Ramos (cell line): ENCODE measurements around the gene CIBAR2.
"Not testable (repeated sequence)": the region's sequence is repeated elsewhere in the genome, so short reads cannot be mapped to it uniquely, and the experiment has no call there.

Experiments
- in situ Hi-C: fragments of 300-500 bp; cut with MboI; formaldehyde crosslinking; loops from one replicate; pipeline ENCODE4 v1.14.3; 2022; ENCODE audit warnings: low sequenced_read_pairs; ENCODE audit not compliant: unreplicated experiment

The CIBAR2 gene

DNA sequence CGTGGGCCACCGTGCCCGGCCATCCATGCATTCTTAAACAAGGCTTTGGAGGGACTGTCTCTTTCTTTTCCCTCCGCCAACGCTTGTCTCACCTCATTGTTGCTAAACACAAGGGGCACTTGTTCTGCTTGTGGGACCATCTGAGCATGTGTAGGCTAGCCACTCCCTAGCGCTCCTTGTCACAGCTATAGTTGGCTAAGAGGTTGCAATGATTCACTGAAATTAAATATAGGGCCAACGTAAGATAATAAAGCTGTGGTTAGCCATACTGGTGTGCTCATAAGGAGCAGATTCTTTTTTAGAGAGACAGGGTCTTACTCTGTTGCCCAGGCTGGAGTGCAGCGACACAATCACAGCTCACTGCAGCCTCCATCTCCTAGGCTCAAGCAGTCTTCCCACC, 43.5 kb downstream of the CIBAR2 start:
- in situ Hi-C loops: no loop called here

DNA sequence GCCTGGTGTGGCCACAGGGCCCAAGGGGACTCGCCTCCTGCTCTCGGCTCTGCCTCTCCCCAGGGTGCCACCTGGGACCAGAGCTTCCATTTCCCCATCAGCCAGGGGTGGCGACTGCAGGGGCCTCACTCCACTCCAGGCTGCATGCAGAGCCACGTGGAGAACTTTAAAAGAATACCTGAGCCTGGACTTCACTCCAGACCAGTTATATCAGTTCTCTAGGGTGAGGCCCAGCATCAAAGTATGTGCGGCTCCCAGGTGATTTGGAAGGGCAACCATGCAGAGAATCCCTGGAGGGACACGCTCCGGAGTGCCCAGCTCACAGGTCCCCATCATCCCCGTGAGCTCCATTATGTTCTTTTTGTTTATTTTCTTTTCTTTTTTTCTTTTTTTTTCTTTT, 44.8 kb downstream of the CIBAR2 start:
- in situ Hi-C loops: no loop called here

DNA sequence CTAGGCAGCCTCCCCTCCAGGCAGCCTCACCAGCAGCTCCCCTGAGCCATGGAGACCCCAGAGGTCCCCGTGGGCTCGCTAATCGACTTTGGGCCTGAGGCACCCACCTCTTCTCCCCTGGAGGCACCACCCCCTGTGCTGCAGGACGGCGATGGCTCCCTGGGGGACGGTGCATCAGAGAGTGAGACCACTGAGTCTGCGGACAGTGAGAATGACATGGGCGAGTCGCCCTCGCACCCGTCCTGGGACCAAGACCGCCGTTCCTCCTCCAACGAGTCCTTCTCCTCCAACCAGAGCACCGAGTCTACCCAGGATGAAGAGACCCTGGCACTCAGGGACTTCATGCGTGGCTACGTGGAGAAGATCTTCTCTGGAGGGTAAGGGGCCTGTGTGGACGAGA, 45.2 kb downstream of the CIBAR2 start:
- in situ Hi-C loops: no loop called here

DNA sequence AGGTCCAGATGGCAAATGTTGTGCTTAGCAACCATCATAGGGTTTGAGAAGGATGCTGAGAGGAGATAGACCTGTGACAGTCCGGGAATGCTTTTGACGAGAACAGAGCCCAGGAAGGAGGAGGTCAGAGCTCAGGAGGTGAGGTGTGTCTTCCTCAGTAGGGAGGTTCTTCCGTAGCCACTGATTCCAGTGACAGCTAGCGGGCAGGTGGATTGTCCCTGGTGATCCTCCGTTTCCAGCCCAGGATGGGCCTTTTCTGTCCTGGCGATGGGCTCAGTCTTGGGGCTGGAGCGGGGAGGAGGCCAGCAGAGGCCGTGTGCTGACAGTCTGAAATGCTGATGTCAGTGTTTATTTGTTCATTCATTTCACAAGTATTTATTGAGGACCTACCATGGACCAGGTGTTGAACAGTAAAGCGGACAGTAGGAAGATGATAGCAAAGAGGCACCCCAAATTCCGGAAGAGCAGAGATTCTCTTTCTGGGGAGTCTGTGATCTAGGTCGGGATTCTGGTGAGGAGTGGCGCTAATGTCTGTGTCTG, 45.9 kb downstream of the CIBAR2 start:
- in situ Hi-C loops: no loop called here

DNA sequence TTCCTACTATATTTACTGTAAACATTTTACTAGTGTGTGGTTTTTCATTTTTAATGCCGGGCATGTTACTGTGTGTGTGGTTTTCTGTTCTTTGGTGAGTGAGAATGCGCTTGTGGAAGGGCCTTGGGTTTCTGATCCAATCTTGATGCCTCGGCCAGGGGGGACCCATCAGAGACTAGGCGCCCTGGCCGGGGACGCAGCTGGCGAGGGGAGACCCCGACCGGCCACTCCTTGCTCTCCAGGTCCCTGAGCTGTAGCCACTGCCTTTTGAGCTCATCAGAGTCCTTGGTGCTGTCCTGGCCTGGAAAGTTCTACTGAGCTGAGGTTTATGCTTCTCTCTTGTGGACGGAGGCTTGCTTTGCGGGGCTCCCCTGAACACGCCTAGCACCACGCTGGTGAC, 47.2 kb downstream of the CIBAR2 start:
- in situ Hi-C loops: no loop called here

DNA sequence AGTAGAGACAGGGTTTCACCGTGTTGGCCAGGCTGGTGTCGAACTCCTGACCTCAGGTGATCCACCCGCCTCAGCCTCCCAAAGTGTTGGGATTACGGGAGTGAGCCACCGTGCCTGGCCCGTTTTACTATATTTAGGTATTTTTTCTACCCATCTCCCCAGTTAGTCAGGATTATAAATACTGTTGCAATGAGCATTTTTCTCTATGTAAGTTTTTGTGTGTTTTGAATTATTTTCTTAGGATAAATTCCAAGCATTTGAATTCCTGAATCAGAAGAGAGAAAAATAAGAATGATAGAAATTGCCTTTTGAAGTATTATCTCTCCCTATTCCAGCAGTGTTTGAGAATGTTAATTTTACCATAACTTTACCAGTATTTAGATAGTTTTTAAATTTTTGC, 48.1 kb downstream of the CIBAR2 start:
- in situ Hi-C loops: no loop called here

DNA sequence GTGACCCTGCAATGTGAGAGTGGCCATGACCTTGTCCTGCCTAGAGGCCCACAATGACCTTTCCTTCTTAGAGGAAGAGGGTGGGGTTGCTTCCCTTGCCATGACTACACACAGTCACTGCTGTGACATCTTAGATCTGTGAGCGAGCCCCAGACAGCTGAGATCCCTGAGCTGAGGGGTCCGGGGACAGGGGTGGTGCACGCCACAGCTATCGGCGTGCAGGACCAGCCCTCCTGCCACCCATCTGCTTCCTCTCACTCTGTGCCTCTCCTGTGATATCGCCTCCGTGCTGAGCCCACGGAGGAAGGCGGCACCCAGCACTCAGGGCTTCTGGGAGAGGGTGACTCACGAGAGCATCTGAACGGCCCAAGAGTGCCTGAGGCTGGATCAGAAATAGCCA, 49.4 kb downstream of the CIBAR2 start:
- in situ Hi-C loops: no loop called here

DNA sequence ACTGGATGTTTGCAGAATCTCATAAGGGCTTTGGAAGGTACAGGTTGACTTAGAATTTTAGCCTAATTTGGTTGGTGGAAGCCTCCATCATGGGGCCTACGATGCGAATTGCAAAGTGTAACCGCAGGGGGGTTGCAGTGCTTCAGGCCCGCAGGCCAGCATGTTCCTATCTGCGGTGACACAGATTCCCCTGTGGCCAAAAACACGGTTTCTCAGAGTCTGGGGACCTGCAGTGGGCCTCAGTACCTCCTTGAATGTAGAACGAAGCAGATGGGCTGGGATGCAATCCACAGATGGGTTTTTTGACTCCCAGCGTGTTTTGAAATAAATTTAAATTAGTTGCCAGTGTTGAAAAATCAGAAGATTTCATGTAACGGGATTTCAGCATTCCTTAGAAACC, 49.9 kb downstream of the CIBAR2 start:
- in situ Hi-C loops: no loop called here

DNA sequence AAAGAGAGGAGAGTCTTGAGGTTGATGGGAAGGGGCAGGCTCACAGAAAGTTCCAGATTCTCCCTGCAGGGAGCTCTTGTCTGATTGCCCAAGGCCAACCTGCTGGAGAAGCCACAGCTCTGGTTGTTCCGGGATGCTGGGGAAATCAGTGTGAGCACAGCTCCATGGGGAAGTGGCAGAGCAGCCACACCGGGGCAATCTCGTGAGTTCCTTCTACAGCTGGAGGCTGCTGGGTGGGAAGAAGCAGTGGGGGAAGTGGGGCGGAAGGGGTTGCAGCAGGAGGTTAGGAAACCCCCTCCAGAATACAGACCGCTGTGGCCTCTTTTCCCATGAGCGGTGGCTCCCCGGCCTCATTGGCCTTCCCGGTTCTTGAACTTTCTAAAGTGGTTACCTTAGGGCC, 50.7 kb downstream of the CIBAR2 start:
- in situ Hi-C loops: no loop called here

DNA sequence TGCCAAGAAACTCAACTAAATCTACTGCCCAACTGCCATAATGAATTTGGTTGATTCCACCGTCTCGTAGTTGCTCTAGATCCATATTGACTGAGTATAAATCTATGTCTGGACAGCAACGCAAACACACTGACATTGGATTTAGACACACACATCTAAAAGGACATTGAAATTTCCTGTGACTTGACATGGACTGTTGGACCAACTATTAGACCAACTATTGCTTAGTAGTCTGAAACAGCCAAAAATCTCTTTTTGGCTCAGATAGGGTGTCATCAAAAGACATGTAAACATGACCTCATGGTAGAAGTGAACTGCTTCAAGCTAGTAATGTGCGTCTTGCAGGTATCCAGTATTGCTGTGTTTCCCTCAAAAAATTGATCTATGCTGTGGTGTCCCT, 53.4 kb downstream of the CIBAR2 start:
- in situ Hi-C loops: no loop called here

DNA sequence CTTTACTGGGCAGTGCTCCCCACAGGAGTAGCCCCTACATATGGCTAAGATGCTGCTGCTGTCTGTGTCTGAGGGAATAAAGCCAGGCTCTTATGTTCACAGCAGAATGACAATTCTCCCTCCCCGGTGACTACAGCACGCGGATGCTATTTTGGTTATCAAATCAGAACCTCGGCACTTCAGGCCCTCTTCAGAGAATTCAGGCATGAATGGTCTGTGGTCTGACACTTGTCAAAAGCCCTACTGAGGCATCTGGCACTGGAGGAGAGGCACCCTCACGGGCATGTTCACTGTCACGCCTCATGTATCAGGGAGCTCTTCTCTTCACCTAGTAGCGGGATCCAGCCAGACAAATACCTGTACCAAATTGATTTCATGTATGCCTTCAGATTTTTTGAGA, 54.3 kb downstream of the CIBAR2 start:
- in situ Hi-C loops: no loop called here

DNA sequence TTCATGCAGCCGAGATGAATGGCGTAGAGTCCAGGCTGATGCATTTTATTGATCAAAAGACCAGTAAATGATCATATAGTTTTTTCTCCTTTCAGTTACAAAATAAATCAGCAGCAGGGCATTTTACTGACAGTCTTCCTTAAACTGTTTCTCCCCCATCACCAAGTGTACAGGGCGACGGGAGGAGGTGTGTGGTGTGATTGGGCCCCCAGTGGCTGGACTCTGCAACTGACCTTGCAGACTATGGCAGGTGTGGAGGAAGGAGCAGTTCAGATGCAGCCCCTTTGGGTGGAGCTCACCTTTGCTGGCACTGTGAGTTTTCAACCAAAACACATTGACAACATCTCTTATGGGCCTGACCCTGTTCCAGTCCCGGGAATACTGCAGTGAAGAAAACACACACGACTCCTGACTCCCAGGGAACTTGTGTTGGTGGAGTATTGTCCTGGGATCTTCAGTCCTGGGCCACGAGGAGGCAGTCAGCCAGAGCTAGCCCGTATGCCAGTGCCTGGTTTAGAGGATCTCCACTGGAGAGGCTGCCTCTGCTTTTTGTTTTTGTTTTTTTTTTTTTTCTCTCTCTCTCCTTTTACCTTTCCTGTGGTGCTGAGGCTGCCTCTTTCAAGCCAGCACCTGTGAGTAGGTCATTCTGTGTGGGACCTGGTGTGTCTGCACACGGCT, 54.9 kb downstream of the CIBAR2 start:
- in situ Hi-C loops: no loop called here

DNA sequence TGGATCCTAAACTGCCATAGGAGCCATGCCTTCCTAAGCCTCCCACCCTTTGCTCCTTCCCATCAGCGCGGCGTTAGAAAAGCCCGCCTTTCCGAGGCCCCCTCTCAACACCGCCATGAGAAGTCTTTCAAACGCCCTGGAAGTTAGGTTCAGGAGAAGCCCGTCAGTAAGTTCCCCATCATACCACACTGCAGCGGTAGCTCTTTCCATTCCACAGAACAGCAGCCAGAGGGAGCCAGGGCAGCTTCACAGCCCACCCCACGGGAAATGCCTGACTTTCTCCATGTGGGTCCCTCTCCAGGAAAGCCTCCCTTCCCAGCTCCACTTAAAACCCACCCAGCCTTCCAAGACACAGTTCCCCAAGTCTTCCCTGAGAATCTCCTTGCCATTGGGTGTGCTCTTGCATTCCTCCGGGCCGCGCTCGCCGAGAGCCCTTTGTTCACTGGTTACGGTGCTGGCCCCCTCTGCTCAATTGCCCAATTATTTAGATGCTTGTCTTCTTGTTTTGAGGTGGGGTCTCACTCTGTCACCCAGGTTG, 56.0 kb downstream of the CIBAR2 start:
- in situ Hi-C loops: no loop called here

DNA sequence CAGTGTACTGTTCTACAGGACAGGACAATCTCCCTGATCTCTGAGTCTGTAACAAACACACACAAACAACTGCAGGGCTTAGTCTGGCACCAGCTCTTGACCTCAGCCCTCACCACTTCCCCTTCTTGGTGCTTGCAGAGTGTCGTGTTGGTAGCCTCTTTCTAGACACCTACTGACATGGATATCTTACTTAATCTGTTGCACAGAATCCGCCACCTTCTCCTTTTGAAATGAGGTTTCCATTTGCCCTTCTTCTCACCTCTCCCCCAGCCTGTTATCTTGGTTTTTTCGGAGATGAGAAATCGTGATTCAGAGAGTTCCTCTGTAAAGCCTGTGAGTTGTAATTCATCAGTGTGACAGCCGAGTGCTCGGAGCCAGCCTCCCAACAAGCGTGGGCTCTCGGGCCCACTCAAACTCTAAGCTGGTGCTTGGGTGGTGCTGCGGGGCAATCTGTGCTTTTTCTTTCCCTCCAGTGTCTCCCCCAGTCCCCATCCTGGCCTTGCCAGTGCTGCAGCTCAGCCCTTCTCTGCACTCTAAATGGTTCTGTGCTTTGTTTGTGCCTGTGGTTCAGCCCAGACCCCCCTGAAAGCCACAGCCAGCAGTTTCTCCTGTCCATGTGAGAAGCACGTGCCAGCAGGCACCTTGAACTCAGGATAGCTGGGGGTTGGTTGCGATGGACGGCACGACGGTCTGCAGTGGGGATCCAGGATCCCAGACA, 56.6 kb downstream of the CIBAR2 start:
- in situ Hi-C loops: no loop called here

DNA sequence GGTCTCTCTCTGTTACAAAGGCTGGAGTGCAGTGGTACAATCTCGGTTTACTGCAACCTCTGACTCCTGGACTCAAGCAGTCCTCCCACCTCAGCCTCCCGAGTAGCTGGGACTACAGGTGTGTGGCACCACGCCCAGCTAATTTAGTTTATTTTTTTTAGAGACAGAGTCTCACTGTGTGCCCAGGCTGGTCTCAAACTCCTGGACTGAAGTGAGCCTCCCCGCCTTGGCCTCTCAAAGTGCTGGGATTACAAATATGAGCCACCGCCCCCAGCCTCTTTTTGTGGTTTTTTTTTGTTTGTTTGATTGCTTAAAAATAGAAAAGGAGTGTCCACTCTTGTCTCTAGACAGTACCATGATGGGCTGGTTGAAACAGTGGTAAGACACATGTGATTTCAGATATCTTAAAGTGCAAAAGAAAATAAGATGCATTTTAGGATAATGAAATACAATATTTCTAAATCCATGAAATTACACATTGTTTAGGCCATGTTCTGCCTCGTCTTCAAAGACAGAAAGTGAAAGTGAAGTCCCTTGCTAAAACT, 57.3 kb downstream of the CIBAR2 start:
- in situ Hi-C loops: no loop called here

DNA sequence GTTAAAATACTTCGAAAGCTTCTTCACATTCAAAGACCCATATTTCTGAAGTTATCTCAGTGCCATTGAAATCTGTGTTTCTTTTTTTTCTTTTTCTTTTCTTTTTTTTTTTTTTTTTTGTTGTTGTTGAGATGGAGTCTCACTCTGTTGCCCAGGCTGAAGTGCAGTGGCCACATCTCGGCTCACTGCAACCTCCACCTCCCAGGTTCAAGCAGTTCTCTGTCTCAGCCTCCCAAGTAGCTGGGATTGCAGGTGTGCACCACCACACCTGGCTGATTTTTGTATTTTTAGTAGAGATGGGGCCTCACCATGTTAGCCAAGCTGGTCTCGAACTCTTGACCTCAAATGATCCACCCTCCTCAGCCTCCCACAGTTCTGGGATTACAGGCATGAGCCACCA, 58.0 kb downstream of the CIBAR2 start:
- in situ Hi-C loops: not testable (repeated sequence)

DNA sequence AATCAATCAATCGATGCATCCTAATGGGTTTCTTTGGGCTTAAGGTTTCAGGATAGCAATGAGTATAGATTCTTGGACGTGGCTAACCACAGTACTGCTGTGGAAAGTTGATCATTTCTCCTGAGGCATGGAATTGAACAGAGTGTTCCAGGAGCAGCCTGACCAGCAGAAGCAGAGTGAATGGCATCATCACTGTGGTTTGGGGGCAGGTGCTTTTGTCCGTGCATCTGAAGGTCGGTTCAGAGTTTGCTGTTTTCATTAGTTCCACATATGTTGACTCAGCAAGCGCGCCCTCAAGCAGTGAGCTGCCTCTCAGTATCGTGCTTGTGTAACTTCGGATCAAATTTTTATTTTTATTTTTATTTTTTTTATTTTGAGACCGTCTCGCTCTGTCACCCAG, 59.7 kb downstream of the CIBAR2 start:
- in situ Hi-C loops: no loop called here

DNA sequence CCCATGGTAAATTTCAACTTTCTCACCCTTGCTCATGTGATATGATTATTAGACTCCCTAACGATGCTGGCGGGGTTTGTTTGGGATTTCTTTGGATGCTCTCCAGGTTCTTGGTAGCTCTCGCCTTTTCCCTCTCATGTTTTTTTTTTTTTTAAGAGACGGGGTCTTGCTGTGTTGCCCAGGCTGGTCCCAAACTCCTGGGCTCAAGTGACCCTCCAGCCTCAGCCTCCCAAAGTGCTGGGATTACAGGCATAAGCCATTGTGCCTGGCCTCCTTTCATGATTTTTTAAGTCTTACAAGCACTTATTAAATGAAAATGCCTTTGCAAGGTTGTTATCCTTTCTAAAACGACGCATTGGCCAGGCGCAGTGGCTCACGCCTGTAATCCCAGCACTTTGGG, 60.6 kb downstream of the CIBAR2 start:
- in situ Hi-C loops: no loop called here

DNA sequence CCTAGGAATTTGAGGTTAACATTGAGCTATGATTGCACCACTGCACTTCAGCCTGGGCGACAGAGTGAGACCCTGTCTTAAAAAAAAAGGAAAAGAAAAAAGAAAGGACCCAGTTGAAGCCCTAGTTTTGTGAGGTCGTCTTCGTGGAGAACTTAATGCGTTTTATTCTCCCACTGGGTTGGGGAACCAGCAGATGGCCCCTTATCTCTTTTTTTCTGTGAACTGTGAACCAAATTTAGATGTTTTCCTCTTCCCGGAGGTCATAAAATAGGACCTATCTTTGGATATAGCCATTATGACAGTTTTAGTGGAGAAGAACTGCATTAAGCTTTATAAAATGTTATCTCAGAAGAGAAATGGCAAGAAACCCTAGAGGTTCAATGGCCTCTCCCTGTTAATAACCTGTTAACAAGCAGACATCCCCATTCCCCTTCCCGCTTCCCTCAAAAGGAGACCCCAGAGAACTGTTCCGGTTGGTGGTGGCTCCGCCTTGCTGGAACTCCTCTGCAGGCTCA, 61.1 kb downstream of the CIBAR2 start:
- in situ Hi-C loops: no loop called here

DNA sequence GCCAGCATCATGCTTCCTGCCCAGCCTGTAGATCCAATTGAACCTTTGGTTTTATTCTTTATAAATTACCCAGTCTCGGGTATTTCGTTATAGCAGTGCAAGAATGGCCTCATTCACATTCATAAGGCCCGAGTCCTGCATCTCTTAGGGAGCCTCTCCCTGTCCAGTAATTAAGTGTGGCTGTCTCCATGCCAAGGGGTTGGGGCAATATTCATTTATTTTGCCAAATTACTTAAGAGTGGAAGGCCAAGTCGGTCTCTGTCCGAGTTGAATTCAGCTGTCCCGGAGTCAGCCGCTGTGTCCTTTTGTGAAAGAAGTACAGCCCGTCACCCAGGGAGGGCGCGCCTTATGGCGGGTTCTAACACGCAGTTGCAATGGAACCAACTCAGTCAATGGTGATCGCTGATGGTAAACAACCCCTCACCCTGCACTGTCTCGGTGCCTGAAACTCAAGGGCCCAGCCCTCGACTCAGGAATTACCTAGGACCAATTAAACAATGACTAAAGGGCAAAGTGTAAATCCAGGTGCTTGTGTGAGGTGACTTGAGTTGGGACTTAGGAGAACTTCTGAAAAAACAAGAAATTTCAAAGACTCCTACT, 62.5 kb downstream of the CIBAR2 start:
- in situ Hi-C loops: no loop called here
